ENCODE results near the gene NTNG1. TPM values are rescaled to one million over a fixed set of nuclear protein-coding genes. Genes with fewer than 3 reads are reported as not detected.

The NTNG1 gene
- total RNA-seq, 1 donor from 2014 or later, result 8.1 TPM

DNA sequence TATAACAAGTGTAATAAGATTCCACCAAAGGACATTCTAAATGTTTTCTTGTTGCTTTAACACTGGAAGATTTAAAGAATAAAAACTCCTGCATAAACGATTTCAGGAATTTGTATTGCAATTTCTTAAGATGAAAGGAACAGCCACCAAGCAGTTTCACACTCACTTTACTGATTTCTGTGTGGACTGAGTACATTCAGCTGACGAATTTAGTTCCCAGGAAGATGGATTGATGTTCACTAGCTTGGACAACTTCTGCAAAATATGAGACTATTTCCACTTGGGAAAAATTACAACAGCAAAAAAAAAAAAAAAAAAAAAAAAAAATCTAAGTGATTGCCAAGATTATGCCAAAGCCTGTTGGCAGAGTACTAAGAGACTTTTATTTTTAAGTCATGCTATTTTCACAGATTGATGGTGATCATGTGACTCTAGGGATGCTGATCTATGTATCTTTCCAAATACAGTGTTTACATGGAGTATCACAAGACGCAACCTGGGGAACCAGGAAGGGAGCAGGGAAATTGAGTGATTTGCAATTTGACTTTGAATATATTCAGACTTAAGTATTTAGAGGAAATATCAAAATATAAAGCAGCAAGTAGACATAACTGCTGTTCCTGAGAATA is 341.0 kb downstream of the NTNG1 start:
- Histone ChIP-seq H3K27me3 (ENCODE audit: insufficient read depth, low read length) (no peaks in the 10 kb centered on the region), H3K9ac (ENCODE audit: low read length) (no peak overlapping the region), H3K4me1 (ENCODE audit: insufficient read depth, low read length) (peaks cover 6% of the 10 kb centered on the region), H2AFZ (ENCODE audit: low read depth, low read length) (no peak overlapping the region), H3K36me3 (ENCODE audit: insufficient read depth, low read length) (no peaks in the 10 kb centered on the region), H3K27ac (ENCODE audit: low read depth, low read length) (no peak overlapping the region), H3K9me3 (ENCODE audit: insufficient read depth, low read depth, low read length) (no peaks in the 10 kb centered on the region), H3K4me2 (ENCODE audit: low read length) (no peak overlapping the region), H3K4me3 (ENCODE audit: insufficient read depth, low read depth, low read length) (no peak overlapping the region), H4K20me1 (ENCODE audit: insufficient read depth, low read length) (no peaks in the 10 kb centered on the region), H3K79me2 (ENCODE audit: insufficient read depth, low read length) (no peaks in the 10 kb centered on the region)
- Mint-ChIP-seq H3K4me1 (ENCODE audit: low read depth, unreplicated experiment) (no peaks in the 10 kb centered on the region), H3K9me3 (ENCODE audit: unreplicated experiment) (no peaks in the 10 kb centered on the region), H3K27me3 (ENCODE audit: low read depth, unreplicated experiment) (no peaks in the 10 kb centered on the region), H3K4me3 (ENCODE audit: unreplicated experiment) (no peak overlapping the region), H3K36me3 (ENCODE audit: low read depth, unreplicated experiment) (no peaks in the 10 kb centered on the region), H3K27ac (ENCODE audit: unreplicated experiment) (no peak overlapping the region)
- TF ChIP-seq, protein P1, sequence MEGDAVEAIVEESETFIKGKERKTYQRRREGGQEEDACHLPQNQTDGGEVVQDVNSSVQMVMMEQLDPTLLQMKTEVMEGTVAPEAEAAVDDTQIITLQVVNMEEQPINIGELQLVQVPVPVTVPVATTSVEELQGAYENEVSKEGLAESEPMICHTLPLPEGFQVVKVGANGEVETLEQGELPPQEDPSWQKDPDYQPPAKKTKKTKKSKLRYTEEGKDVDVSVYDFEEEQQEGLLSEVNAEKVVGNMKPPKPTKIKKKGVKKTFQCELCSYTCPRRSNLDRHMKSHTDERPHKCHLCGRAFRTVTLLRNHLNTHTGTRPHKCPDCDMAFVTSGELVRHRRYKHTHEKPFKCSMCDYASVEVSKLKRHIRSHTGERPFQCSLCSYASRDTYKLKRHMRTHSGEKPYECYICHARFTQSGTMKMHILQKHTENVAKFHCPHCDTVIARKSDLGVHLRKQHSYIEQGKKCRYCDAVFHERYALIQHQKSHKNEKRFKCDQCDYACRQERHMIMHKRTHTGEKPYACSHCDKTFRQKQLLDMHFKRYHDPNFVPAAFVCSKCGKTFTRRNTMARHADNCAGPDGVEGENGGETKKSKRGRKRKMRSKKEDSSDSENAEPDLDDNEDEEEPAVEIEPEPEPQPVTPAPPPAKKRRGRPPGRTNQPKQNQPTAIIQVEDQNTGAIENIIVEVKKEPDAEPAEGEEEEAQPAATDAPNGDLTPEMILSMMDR (IDR thresholded peaks at IDR 0.05; ENCODE audit: insufficient read depth, low read depth, low read length), result no peak
- TF ChIP-seq EZH2 (IDR thresholded peaks at IDR 0.05; ENCODE audit: insufficient read depth, low read length), result no peak
- no peak for DNase-seq (ENCODE audit: low read depth)
- no peak for FAIRE-seq

DNA sequence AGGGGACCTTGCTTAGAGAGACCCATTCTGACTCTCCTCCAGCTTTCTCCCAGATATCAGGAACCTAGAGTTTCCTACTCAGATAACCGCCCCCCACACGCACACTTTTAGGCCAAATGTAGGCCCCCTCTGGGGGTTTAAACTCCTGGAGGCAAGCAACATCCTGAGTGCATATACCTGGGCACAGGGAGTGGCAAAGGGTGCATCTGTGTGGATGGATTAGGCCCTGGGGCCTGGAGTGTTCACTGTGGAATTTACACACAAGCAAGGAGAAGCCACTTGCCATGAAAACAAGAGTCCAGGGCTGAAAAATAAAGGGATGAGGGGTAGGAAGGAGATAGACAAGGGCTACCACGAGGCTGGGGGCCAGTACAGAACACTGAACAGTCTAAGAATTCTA is 343.1 kb downstream of the NTNG1 start:
- DNase-seq (ENCODE audit: low read depth) (no peak), FAIRE-seq (no peak)
- Histone ChIP-seq H3K4me3 (ENCODE audit: insufficient read depth, low read depth, low read length) (no peak overlapping the region), H3K79me2 (ENCODE audit: insufficient read depth, low read length) (no peaks in the 10 kb centered on the region), H3K36me3 (ENCODE audit: insufficient read depth, low read length) (no peaks in the 10 kb centered on the region), H4K20me1 (ENCODE audit: insufficient read depth, low read length) (no peaks in the 10 kb centered on the region), H3K27ac (ENCODE audit: low read depth, low read length) (no peak overlapping the region), H3K27me3 (ENCODE audit: insufficient read depth, low read length) (no peaks in the 10 kb centered on the region), H3K9me3 (ENCODE audit: insufficient read depth, low read depth, low read length) (no peaks in the 10 kb centered on the region), H3K4me1 (ENCODE audit: insufficient read depth, low read length) (peaks cover 6% of the 10 kb centered on the region), H3K9ac (ENCODE audit: low read length) (no peak overlapping the region), H2AFZ (ENCODE audit: low read depth, low read length) (no peak overlapping the region), H3K4me2 (ENCODE audit: low read length) (no peak overlapping the region)
- Mint-ChIP-seq H3K36me3 (ENCODE audit: low read depth, unreplicated experiment) (no peaks in the 10 kb centered on the region), H3K27me3 (ENCODE audit: low read depth, unreplicated experiment) (no peaks in the 10 kb centered on the region), H3K4me3 (ENCODE audit: unreplicated experiment) (no peak overlapping the region), H3K9me3 (ENCODE audit: unreplicated experiment) (no peaks in the 10 kb centered on the region), H3K27ac (ENCODE audit: unreplicated experiment) (no peak overlapping the region), H3K4me1 (ENCODE audit: low read depth, unreplicated experiment) (no peaks in the 10 kb centered on the region)
- no peak for TF ChIP-seq EZH2 (IDR thresholded peaks at IDR 0.05; ENCODE audit: insufficient read depth, low read length)
- TF ChIP-seq, protein P1 (IDR thresholded peaks at IDR 0.05; ENCODE audit: insufficient read depth, low read depth, low read length), result no peak

DNA sequence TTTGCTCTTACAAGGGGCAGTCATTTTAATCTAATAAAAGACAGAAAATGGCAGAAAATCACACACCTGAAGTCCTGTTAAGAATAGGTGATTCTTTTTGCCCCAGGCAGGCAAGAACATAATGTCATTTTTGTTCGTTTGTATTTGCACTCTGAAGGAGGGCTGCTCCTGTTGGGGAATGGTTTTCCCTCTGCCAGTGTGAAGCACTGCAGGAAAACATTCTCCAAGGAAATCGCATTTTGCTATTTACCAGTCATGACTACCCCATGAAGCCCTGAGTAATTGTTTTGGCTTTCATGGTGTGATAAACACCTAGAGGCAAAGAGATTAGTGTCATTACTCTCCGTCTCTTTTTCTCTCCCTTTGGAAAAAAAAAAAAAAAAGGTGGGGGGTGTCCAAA is 345.5 kb downstream of the NTNG1 start:
- Histone ChIP-seq H3K9me3 (ENCODE audit: insufficient read depth, low read depth, low read length) (no peaks in the 10 kb centered on the region), H3K9ac (ENCODE audit: low read length) (no peak overlapping the region), H3K36me3 (ENCODE audit: insufficient read depth, low read length) (no peaks in the 10 kb centered on the region), H3K4me1 (ENCODE audit: insufficient read depth, low read length) (no peaks in the 10 kb centered on the region), H2AFZ (ENCODE audit: low read depth, low read length) (no peak overlapping the region), H3K27ac (ENCODE audit: low read depth, low read length) (no peak overlapping the region), H3K79me2 (ENCODE audit: insufficient read depth, low read length) (no peaks in the 10 kb centered on the region), H3K4me3 (ENCODE audit: insufficient read depth, low read depth, low read length) (no peak overlapping the region), H3K4me2 (ENCODE audit: low read length) (no peak overlapping the region), H3K27me3 (ENCODE audit: insufficient read depth, low read length) (no peaks in the 10 kb centered on the region), H4K20me1 (ENCODE audit: insufficient read depth, low read length) (no peaks in the 10 kb centered on the region)
- H3K27ac Mint-ChIP-seq (ENCODE audit: unreplicated experiment), result no peak overlapping the region
- no peak for TF ChIP-seq EZH2 (IDR thresholded peaks at IDR 0.05; ENCODE audit: insufficient read depth, low read length)
- TF ChIP-seq, protein P1 (IDR thresholded peaks at IDR 0.05; ENCODE audit: insufficient read depth, low read depth, low read length), result no peak
- FAIRE-seq (no peak), DNase-seq (ENCODE audit: low read depth) (no peak)
- no peak overlapping the region for H3K4me3 Mint-ChIP-seq (ENCODE audit: unreplicated experiment)
- H3K27me3 Mint-ChIP-seq (ENCODE audit: low read depth, unreplicated experiment), result no peaks in the 10 kb centered on the region
- no peaks in the 10 kb centered on the region for H3K36me3 Mint-ChIP-seq (ENCODE audit: low read depth, unreplicated experiment)
- no peaks in the 10 kb centered on the region for H3K9me3 Mint-ChIP-seq (ENCODE audit: unreplicated experiment)
- H3K4me1 Mint-ChIP-seq (ENCODE audit: low read depth, unreplicated experiment), result no peaks in the 10 kb centered on the region
